Measurements from ENCODE around the gene NUDT1. TPM values are rescaled to one million over a fixed set of nuclear protein-coding genes. Genes with fewer than 3 reads are reported as not detected.
A peak's percentile ranks its signal among the peaks of the same experiment; 100 is the strongest.

NUDT1 gene
- total RNA-seq, 1 experiment from 2014 or later = 84.7 TPM

- H3K27ac Mint-ChIP-seq = peak overlapping the region in 1 of 3 experiments; percentile 80; a peak in 1 of 7 replicates
Measured at GRCh38 chr7:2233926-2234325, 8.1 kb upstream of the NUDT1 start.

More at GRCh38 chr7:2233926-2234325, 8.1 kb upstream of the NUDT1 start:
- no peak for TF ChIP-seq CTCF (conservative IDR thresholded peaks at IDR 0.05)
- H3K27me3 ChIP-seq (ENCODE audit: insufficient read depth, low read length) = no peaks in the 10 kb centered on the region
- H4K91ac ChIP-seq (ENCODE audit: insufficient read length, low read depth, low read length) = no peak overlapping the region
- Mint-ChIP-seq H3K9me3 (no peaks in the 10 kb centered on the region), H3K4me1 (peaks cover 12% of the 10 kb centered on the region in 2 experiments), H3K36me3 (ENCODE audit: insufficient read depth in 1 of 3, low read depth in 3 of 3) (peaks cover 28 to 63% (median 58%) of the 10 kb centered on the region in 3 experiments), H3K27me3 (ENCODE audit: low read depth) (no peaks in the 10 kb centered on the region), H3K4me3 (peak overlapping the region; percentile 76 to 95)
- H2BK120ac ChIP-seq (ENCODE audit: low read depth, low read length, poor library complexity, severe bottlenecking) = no peak overlapping the region
- no CpG with 5 or more reads among the region's 3 CpGs for WGBS (ENCODE audit: extremely low coverage, insufficient read length, low lambda C conversion rate)
- H3K9ac ChIP-seq (ENCODE audit: extremely low read depth, insufficient read length, low read length) = no peak overlapping the region
- H3K4me2 ChIP-seq (ENCODE audit: insufficient read depth, insufficient read length, low read length) = no peak overlapping the region
- no peaks in the 10 kb centered on the region for H4K20me1 ChIP-seq (ENCODE audit: control insufficient read depth, insufficient read depth, insufficient read length)
- H3K27ac ChIP-seq (ENCODE audit: insufficient read length, low read depth, low read length) = no peak overlapping the region
- H3K18ac ChIP-seq (ENCODE audit: insufficient read length, low read depth, low read length) = no peak overlapping the region
- peaks cover 12% of the 10 kb centered on the region for H3K79me1 ChIP-seq (ENCODE audit: insufficient read depth, low read depth, low read length, poor library complexity, severe bottlenecking)
- no peaks in the 10 kb centered on the region for H3K4me1 ChIP-seq (ENCODE audit: insufficient read depth, low read length)
- H2BK12ac ChIP-seq (ENCODE audit: insufficient read length, low read depth, low read length) = no peak overlapping the region
- H3K14ac ChIP-seq (ENCODE audit: insufficient read depth, low read length) = no peak overlapping the region
- H2AFZ ChIP-seq (ENCODE audit: low read length) = no peak overlapping the region
- no peak overlapping the region for H2BK15ac ChIP-seq (ENCODE audit: low read depth, low read length)
- no peak overlapping the region for H2AK5ac ChIP-seq (ENCODE audit: insufficient read length, low read length)
- DNase-seq = no peak
- peaks cover 13% of the 10 kb centered on the region for H3K23me2 ChIP-seq (ENCODE audit: insufficient read length, low read depth, low read length, poor library complexity, severe bottlenecking)
- H3K79me2 ChIP-seq (ENCODE audit: insufficient read depth, low read length) = peaks cover 5% of the 10 kb centered on the region; the same call in 1 of the 2 replicates
- H2BK5ac ChIP-seq (ENCODE audit: insufficient read length, low read length) = no peak overlapping the region
- H2BK20ac ChIP-seq (ENCODE audit: low read depth, low read length, poor library complexity, severe bottlenecking) = no peak overlapping the region
- no peak overlapping the region for H3T11ph ChIP-seq (ENCODE audit: low read length)
- no peak overlapping the region for H4K5ac ChIP-seq (ENCODE audit: insufficient read length, low read depth, low read length)
- no peak overlapping the region for H3K4ac ChIP-seq (ENCODE audit: low read depth, low read length)
- no peaks in the 10 kb centered on the region for H3K9me3 ChIP-seq (ENCODE audit: control insufficient read depth, low read depth, low read length)
- H4K8ac ChIP-seq (replicated peaks; ENCODE audit: insufficient read length, low read depth, low read length) = no peak overlapping the region
- H3K56ac ChIP-seq (ENCODE audit: insufficient read length, low read depth, low read length) = no peak overlapping the region
- no peak overlapping the region for H3K23ac ChIP-seq (ENCODE audit: insufficient read length, low read depth, low read length)
